AG04449 (cell line): Measurements from ENCODE around the gene EPHA10.

Experiments
- CTCF ChIA-PET: fragments of 350-600 bp; formaldehyde crosslinking; extraction: SDS; loops from one replicate; lab custom pipeline; 2021; ENCODE audit warnings: antibody characterized with exemption; lab: Yijun Ruan, JAX
- POLR2A ChIA-PET: fragments of 400-600, 350-600 bp; formaldehyde crosslinking; extraction: SDS; loops from one replicate; lab custom pipeline; 2020; ENCODE audit warnings: antibody characterized with exemption, inconsistent platforms; lab: Yijun Ruan, JAX
- DNase-seq: peaks from one replicate; pipeline ENCODE4 v3.0.0-alpha.2; 2010; ENCODE audit warnings: low read depth, low spot score
- H3K4me3 ChIP-seq: 2 replicates; pipeline ENCODE4 v1.5.1; 2011; ENCODE audit warnings: low read depth, mild to moderate bottlenecking, control low read depth, low read length
- TF ChIP-seq, protein P1 (sequence below): IDR thresholded peaks from one replicate; pipeline ENCODE4 v1.5.1; 2011; ENCODE audit warnings: mild to moderate bottlenecking, moderate library complexity, low read length, control low read depth, inconsistent platforms; ENCODE audit not compliant: insufficient read depth; ENCODE audit errors: missing control alignments

EPHA10 gene

GRCh38 chr1:37699147-37699546 lies 65.8 kb downstream of the EPHA10 start:
- DNase-seq: no peak
- CTCF ChIA-PET: interaction anchor here (1.6 to 2.0 kb wide), 3 partner anchors 8 to 17 kb away, joined by 5 to 8 read pairs (median 5); a partner anchor contains a TSS
- POLR2A ChIA-PET: no interaction called here
- H3K4me3 ChIP-seq: no peak overlapping the region
- TF ChIP-seq, protein P1, sequence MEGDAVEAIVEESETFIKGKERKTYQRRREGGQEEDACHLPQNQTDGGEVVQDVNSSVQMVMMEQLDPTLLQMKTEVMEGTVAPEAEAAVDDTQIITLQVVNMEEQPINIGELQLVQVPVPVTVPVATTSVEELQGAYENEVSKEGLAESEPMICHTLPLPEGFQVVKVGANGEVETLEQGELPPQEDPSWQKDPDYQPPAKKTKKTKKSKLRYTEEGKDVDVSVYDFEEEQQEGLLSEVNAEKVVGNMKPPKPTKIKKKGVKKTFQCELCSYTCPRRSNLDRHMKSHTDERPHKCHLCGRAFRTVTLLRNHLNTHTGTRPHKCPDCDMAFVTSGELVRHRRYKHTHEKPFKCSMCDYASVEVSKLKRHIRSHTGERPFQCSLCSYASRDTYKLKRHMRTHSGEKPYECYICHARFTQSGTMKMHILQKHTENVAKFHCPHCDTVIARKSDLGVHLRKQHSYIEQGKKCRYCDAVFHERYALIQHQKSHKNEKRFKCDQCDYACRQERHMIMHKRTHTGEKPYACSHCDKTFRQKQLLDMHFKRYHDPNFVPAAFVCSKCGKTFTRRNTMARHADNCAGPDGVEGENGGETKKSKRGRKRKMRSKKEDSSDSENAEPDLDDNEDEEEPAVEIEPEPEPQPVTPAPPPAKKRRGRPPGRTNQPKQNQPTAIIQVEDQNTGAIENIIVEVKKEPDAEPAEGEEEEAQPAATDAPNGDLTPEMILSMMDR: no peak

GRCh38 chr1:37697737-37698136 lies 67.2 kb downstream of the EPHA10 start:
- CTCF ChIA-PET: no interaction called here

GRCh38 chr1:37697090-37697489 lies 67.8 kb downstream of the EPHA10 start:
- TF ChIP-seq, protein P1: no peak
- no peak overlapping the region for H3K4me3 ChIP-seq
- ChIA-PET CTCF (interaction anchor here (0.9 kb wide), 1 partner anchor 163 kb away, joined by 4 read pairs; no protein-coding TSS in a partner anchor), POLR2A (no interaction called here)
- no peak for DNase-seq

More at GRCh38 chr1:37697737-37698136, 67.2 kb downstream of the EPHA10 start:
- H3K4me3 ChIP-seq: no peak overlapping the region
- DNase-seq: no peak
- POLR2A ChIA-PET: no interaction called here
- TF ChIP-seq, protein P1: no peak

DNA sequence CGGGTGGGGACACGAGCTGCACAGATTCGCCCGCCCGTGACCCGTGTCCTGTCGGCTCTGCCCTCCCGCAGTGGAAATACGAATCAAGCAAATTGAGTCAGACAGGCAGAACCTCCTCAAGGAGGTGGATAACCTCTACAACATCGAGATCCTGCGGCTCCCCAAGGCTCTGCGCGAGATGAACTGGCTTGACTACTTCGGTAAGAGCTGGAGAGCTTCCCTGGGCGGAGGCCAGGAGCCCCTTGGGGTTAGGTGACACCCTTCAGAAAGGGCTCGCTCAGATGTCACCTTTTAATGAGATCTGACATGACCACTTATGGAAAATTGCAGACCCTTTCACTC lies 72.1 kb downstream of the EPHA10 start:
- TF ChIP-seq, protein P1: no peak
- peak overlapping the region; percentile 98 for H3K4me3 ChIP-seq
- ChIA-PET CTCF (interaction anchor here (0.7 to 7.1 kb wide), 8 partner anchors 11 to 168 kb away, joined by 3 to 57 read pairs (median 4); no protein-coding TSS in a partner anchor), POLR2A (no interaction called here)
- no peak for DNase-seq

DNA sequence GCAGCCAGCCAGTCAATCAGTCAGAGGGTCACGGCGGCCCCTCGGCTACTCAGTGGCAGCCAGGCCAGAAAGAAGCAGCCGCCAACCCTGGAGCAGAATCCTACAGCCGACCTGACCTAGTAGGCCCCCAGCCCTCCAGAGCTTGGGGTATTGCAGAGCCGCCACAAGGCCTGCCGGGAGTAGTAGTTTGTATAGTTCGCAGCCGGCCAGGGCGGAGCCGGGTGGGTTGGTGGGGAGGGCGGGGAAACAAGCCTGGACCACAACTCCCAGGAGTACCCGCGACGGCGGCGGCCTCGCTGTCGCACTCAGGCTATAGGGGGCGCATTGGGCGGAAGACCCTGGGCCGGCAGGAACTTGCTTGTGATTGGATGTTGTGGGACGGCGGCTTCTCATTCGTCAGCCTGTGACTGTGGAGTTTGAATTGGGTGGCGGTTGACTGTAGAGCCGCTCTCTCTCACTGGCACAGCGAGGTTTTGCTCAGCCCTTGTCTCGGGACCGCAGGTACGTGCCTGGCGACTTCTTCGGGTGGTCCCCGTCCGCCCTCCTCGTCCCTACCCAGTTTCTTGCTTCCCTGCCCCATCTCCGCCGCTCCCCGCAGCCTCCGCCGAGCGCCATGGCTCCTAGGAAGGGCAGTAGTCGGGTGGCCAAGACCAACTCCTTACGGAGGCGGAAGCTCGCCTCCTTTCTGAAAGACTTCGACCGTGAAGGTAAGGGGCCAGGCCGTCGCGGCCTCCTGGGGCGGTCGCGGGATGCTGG lies 72.7 kb downstream of the EPHA10 start, which contains the start of gene CDCA8:
TSS of gene CDCA8 (plus strand) at position 439 of the 756 bp plus-strand sequence. CDS start at position 614, 175 bp downstream.
- DNase-seq: peak; percentile 84
- POLR2A ChIA-PET: interaction anchor here (0.6 to 1.2 kb wide), 3 partner anchors 19 to 167 kb away, joined by 3 to 9 read pairs (median 3); partner anchors contain the start of genes C1orf122, MTF1 and YRDC
- TF ChIP-seq, protein P1: peak; percentile 90
- H3K4me3 ChIP-seq: peak within 1 kb of the TSS; percentile 98
- CTCF ChIA-PET: interaction anchor here (0.7 to 7.1 kb wide), 12 partner anchors 8 to 238 kb away, joined by 3 to 57 read pairs (median 4); partner anchors contain the start of gene MEAF6

GRCh38 chr1:37691497-37692077 lies 73.3 kb downstream of the EPHA10 start:
- CTCF ChIA-PET: interaction anchor here (1.0 to 7.1 kb wide), 10 partner anchors 8 to 237 kb away, joined by 3 to 57 read pairs (median 5); partner anchors contain the start of gene MEAF6
- POLR2A ChIA-PET: interaction anchor here (1.2 kb wide), 2 partner anchors 116 to 168 kb away, joined by 3 to 9 read pairs; partner anchors contain the start of genes C1orf122, MTF1 and YRDC
- H3K4me3 ChIP-seq: peak overlapping the region; percentile 86
- no peak for DNase-seq
- TF ChIP-seq, protein P1: no peak
